Measurements from ENCODE around the gene FBXO24.

Gene FBXO24

DNA sequence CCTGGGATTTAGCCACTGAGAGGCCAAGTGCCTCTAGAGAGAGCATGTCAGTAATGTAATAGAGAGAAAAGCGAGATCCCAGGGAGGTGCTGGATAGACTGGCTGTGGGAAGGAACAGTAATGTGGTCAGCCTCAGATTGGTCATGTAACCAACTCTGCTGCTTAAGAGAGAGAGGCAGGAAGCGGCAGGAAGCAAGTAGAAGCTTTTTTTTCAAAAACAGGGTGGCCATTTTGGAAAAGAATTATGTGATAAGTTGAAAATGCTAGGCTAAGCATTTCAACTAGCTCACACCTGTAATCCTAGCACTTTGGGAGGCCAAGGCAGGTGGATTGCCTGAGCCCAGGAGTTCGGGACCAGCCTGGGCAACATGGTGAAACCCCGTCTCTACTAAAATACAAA lies 12.3 kb downstream of the FBXO24 start:
- no peak for DNase-seq

DNA sequence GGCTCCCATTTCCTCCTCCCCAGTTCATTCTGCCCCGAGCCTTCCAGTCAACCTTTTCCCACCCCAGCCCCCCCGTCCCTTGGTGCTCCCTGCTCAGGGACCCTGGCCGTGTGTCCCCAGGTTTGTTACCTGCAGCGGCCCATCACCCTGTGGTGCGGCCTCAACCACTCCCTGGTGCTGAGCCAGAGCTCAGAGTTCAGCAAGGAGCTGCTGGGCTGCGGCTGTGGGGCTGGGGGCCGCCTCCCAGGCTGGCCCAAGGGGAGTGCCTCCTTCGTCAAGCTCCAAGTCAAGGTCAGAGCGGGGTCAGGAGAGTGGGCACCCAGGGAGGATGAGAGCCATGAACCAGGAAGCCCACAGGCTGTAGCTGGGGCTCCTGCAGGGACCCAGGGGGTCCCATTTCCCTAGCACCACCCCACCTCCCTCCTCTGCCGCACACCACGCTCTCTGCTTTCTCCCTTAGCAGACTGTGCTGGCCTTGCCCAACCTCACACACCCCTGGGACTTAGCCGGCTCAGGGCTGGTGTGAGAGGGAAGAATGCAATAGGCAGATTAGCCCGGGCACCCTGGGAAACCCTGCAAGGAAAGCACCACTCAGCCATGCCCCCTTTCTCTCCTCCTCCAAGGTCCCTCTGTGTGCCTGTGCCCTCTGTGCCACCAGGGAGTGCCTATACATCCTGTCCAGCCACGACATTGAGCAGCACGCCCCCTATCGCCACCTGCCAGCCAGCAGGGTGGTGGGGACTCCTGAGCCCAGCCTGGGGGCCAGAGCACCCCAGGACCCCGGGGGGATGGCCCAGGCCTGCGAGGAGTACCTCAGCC lies 14.0 kb downstream of the FBXO24 start:
- DNase-seq = no peak

DNA sequence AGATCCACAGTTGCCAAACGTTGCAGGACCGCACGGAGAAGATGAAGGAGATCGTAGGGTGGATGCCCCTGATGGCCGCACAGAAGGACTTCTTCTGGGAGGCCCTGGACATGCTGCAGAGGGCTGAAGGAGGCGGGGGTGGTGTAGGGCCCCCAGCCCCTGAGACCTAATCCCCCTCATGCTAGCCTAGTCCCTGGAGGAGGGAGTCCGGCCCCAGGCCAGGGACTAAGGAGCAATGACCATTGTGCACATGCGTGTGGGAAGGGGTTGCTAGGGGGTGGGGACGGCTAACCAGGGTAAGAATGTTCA lies 14.6 kb downstream of the FBXO24 start:
- no peak for DNase-seq

DNA sequence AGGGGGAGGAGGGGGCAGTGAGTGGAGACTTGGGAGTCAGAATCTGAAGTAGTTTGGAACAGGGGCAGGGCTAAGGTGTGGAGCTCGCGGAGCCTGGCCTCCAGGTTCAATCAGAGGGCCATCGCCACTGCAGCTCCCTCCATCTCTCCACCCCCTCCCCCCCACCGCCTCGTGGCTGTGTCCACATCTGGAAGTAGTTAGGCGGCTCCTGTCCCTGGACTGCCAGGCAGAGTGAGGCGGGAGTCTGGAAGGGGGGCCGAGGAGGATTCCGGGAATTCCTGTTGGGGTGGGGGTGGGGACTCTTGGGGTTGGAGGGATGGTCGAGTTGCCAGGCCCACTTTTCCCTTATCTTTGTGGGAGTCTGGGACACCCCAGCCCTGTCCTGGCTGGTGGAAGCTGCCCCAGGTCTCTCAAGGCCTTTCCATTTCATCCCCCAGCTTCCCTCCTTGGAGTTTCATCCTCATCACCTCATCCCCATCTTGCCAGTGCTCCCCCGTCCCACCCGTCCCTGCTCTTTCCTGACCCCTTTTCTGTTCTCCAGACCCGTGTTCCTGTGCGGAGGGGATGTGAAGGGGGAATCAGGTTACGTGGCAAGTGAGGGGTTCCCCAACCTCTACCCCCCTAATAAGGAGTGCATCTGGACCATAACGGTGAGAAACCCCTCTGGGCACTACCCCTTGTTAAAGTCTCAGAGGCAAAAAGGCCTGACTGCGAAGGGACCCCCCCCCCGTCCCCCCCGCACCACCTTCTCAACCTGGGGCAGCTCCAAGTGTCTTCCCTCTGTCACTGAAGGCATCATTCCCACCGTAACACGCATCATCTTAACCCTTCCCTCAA lies 17.0 kb downstream of the FBXO24 start:
- DNase-seq = no peak

DNA sequence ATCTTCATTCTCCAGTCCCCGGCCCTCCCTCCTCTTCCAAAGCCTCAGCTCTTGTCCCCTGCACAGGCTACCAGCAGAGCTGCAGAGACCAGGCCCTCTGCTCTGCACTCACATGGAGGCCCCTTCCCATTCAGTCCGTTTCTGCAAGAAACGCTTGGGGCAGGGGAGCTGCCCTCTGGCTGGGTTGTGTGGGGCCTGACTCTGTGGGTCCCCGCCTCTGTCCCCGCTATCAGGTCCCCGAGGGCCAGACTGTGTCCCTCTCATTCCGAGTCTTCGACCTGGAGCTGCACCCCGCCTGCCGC lies 17.5 kb downstream of the FBXO24 start:
- DNase-seq = no peak

DNA sequence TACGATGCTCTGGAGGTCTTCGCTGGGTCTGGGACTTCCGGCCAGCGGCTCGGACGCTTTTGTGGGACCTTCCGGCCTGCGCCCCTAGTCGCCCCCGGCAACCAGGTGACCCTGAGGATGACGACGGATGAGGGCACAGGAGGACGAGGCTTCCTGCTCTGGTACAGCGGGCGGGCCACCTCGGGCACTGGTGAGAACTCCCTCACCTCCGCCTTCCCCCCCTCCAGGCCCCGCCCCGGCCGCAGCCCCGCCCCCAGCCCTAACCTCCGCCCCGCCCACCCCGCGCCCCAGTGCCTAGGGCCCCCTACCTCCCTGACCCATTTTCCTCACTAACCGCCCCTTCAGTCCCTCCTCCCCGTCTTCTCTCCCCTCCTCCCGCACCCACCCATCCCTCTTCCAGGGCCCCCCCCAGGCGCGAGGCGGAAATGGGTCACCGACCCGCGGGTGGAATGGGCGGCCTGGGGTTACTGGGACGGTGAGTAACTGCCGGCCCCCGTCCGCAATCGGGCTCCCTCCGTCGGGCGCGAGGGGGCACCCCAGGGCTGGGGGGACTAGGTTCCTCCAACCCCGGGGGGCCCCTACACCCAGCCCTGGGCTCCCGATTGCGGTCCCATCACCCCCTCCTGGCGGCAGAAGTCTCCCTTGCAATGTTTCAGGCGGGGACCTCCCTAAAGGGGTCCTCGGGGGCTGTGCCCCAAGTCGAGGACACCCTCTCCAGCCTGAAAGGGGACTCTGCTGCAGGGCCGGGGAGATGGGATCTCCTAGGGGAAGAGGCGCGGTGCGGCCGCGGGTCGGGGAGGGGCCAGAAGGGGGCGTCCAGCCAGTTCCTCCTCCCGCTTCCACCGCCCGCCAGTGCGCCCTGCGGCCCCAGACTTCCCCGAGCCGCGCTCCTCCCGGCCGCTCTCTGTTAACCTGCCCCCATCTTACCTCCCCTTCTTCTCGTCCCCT lies 18.2 kb downstream of the FBXO24 start:
- DNase-seq = peak; percentile 20

DNA sequence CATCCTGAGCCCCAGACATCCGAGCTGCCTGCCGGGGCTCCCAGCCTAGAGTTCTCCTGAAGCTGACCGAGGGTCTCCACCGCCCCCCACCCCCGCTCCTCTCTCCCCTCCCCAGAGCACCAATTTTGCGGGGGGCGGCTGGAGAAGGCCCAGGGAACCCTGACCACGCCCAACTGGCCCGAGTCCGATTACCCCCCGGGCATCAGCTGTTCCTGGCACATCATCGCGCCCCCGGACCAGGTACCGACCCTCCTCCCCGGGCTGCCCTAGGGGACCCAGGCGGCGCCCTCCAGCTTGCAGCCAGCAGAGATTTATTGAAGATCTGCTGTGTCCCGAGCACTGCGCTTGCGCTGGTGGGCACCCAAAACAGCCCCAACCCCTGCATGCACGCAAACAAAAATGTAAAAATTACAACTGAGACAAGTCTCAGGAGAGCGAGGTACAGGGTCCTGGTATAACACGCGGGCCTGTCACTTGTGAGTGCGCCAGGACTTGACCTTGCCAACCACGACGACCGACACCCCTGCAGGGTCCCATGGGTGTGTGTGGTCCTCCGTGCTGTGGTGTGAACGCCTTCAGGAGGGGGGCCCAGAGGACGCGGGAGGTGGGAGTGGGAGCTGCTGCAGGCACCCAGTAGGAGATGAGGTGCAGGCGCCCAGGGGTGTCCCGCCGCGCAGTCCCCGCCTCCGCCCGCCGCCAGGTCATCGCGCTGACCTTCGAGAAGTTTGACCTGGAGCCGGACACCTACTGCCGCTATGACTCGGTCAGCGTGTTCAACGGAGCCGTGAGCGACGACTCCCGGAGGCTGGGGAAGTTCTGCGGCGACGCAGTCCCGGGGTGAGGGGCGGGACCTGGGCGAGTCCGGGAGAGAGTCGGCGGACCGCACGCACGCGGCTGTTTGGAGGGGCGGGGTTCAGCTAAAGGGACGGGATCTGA lies 19.1 kb downstream of the FBXO24 start:
- DNase-seq = no peak

DNA sequence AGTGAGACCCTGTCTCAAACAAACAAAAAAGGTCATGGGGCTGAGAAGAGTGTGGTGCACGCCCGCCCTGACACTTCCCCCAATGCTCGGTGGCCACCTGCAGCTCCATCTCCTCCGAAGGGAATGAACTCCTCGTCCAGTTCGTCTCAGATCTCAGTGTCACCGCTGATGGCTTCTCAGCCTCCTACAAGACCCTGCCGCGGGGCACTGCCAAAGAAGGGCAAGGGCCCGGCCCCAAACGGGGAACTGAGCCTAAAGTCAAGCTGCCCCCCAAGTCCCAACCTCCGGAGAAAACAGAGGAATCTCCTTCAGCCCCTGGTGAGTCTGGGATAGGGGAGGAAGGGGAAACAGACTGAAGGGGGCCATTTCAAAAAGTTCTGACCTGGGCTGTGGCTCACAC lies 20.2 kb downstream of the FBXO24 start:
- no peak for DNase-seq

DNA sequence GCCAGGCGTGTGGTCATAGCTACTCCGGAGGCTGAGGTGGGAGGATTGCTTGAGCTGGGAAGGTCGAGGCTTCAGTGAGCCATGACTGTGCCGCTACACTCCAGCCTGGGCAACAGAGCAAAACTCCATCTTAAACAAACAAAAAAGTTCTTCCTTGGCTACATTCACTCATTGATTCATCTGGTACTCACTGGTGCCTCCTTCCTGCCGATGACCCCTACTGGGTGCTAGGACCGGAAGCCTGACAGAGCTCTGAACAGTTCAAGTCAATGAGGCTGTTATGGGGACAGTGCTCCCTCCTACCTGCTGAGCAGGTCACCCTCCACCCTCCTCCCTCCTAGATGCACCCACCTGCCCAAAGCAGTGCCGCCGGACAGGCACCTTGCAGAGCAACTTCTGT lies 21.0 kb downstream of the FBXO24 start:
- DNase-seq = no peak

DNA sequence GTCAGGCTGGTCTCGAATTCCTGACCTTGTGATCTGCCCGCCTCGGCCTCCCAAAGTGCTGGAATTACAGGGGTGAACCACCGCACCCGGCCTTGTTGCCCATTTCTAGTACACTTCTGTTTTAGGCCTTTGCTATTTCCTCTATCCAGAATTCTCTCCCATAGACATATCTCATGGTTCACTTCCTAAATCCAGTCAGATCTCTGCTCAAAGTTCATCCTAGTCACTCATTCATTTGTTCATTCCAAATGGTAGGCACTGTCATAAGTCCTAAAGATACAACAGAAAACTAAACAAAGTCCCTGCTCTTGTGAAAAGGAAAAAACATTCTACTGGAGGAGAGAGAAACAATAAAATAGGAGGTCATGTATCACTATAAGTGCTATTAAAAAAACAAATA lies 23.8 kb downstream of the FBXO24 start:
- no peak for DNase-seq

DNA sequence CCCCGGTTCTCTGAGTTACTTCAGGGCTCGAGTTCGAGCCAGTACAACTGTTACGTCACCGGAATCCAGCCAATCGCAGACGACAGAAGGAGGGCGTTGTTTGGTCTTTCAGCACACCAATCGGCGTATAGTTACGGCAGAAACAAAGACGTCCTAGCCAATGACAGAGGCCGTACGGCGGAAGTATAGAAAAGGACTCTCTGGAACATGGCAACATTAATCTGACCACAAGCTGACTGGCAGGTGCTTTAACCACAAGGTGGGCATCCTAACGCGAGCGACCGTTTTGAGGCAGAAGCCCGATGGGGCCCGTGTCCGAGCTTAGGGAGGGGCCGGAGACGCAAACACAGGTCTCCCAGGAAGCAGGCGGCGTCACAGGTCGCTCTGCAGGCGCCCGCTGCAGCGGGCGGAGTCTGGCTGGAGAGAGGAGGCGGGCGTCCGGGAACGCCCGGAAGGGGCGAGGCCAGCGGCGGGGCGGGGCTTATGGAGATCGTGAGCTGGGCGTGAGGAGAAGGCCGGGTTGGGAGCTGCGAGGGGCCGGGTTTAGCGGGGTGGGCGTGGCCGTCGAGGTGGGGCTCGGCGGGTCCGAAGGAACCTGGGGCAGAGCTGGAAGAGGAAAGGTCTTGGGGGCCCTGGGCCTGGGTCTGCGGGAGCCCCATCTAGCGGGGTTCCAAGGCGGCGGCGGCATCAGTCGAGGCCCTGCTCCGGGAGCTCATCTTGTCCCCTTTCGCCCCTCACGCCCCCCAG lies 26.0 kb downstream of the FBXO24 start, which contains the start of gene MOSPD3:
TSS of gene MOSPD3 (plus strand) at position 558 of the 747 bp plus-strand sequence. CDS start 252 bp downstream, outside the sequence.
- peak; percentile 99 for DNase-seq

DNA sequence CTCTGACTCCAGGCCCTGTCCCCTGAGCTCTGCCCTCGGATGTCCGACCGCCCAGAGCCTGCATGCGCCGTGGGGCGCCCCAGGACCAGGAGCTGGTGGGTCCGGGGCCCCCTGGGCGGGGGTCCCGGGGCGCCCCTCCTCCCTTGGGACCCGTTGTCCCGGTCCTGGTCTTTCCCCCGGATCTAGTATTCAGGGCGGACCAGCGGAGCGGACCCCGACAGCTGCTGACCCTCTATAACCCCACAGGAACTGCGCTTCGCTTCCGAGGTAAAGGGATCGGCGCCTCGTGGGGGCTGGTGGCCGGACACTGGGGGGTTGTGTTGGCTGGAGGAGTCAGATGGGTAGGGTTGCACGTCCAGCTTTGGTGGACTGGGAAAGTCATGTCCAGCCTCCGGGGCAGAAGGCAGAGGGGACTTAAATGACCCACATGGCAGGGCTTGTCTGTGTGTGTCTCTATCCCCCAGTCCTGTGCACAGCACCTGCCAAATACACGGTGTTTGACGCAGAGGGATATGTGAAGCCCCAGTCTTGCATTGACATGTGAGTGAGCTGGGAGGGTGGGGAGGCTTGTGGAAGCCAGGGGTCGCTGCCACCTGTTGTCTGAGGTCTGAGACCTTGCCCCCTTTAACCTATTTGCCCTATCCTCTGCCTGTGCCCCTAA lies 26.7 kb downstream of the FBXO24 start:
- DNase-seq = no peak

DNA sequence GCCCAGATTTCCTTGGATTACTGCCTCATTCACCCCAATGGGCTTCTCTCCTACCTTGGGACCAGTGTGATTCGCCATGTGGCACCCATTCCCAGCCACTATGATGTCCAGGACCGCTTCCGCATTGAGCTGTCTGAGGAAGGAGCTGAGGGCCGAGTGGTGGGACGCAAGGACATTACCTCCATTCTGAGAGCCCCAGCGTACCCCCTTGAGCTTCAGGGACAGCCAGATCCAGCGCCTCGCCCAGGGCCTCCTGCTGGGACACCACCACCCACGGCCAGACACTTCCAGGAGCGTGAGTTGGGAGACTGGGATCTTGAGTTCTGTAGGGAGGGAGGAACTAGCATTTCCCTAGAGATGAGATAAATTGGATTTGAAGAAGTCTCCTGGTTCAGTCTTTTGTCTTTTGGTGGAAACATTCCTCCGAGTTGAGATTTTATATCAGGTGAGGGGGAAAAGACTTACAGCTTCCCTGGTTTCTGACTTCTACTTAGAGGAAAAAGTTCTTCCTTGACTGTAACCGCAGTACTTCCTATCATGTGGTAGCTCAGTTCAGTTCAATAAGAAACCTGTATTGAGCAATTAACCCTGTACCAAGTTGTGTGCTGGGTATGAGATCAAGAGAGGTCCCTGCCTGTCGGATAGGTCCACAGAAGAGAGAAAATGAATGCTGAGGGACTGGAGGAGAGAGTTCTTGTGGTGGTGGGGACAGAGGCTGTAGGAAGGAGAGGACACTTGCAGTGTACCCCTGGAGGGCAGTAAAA lies 27.5 kb downstream of the FBXO24 start:
- DNase-seq = no peak

DNA sequence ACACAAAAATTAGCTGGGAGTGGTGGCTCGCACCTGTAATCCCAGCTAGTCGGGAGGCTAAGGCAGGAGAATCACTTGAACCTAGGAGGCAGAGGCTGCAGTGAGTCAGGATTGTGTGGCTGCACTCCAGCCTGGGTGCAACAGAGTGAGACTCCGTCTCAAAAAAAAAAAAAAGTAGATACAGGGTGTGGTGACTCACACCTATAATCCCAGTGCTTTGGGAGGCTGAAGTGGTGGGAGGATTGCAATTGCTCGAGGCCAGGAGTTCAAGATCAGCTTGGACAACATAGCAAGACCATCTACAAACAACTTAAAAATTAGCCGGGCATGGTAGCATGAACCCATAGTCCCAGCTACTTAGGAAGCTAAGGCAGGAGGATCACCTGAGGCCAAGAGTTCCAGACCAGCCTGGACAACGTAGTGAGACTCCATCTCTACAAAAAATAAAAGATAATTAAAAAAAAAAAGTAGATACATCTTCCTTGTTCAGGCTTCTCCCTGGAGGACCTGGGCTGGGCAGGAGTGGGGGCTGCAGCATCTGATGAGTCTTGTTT lies 28.3 kb downstream of the FBXO24 start:
- DNase-seq = no peak

DNA sequence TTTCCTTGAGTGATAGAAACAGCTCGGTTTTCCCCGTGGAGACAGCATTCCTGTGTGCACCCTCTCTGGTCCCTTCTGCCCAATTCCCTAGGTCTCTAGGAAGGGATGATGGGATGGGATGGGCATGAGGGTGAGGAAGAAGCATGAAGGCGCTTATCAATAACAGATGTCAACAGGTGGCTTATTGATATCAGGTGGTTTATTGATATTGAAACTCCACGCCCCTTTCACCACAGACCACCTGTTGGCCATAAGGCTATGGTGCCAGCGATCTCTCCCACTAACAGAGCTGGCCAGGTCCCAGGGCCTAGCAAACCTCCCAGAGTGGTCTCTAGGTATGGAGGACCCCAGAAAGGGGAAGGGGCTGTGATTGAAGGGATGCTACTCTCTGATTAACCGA lies 34.1 kb downstream of the FBXO24 start:
- DNase-seq = no peak

DNA sequence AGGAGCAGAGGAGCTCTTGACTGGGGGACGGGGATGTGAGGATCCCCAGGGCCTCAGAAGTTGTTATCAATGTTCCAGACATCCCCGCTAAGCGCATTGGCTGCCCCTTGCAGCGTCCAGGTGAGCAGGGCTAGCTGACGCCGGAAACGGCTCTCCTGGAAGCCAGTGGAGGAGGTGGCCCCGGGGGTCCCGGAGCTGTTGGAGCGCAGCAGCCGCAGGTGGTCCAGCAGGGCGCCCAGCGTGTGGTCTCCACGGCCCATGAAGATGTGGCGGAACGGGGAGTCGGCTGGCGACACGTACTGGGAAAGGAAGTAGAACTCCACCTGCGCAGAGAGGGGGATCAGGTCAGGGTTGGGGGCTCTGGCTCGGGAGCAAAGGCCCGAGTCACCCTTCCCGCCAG lies 34.7 kb downstream of the FBXO24 start:
- DNase-seq = no peak

DNA sequence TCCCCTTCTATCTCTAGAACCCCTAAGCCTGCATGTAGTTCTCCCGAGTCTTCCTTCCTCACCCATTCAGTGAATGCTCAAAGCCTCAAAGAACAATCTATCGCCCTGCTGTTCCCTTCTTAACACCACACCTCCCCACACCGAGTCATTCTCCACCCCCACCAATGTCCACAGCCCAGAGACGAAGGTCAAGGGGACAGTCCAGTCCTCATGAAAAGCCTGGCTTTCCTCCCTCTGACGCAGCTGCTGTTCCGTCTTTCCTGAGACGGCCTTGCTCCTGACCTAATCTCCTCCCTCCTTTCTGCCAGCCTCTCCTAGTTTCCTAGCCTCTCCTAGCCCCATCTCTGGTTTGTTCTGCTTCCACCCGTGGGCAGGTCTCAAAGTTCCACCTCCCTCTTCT lies 35.4 kb downstream of the FBXO24 start:
- DNase-seq = no peak

DNA sequence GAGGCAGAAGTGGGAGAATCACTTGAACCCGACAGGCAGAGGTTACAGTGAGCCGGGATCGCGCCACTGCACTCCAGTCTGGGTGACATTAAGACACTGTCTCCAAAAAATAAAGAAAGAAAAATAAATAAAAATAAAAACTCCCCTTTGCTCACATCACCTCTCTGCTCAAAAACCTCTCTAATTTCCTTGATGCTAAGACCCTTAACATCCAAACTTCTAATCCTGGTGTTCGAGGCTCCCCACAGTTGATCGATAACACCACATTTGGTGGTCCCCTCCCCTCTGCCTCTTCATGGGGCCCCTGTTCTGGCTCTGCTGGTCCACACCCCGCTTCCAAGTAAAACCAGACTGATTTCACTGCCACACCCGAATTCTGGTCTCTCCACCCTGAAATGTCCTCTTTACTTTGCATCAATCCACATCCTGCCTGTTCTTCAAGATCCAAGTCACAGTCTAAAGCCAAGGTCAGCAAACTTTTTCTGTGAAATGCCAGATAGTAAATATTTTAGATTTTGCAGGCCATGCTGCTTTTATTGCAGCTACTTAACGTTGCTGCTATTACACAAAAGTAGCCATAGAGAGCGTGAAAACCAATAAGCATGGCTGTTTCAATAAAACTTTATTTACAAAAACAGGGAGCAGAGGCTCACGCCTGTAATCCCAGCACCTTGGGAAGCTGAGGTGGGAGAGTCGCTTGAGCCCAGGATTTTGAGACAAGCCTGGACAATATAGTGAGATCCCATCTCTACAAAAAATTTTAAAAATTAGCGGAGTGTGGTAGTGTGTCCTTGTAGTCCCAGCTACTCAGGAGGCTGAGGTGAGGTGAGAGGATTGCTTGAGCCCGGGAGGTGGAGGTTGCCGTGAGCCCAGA lies 38.1 kb downstream of the FBXO24 start:
- no peak for DNase-seq

DNA sequence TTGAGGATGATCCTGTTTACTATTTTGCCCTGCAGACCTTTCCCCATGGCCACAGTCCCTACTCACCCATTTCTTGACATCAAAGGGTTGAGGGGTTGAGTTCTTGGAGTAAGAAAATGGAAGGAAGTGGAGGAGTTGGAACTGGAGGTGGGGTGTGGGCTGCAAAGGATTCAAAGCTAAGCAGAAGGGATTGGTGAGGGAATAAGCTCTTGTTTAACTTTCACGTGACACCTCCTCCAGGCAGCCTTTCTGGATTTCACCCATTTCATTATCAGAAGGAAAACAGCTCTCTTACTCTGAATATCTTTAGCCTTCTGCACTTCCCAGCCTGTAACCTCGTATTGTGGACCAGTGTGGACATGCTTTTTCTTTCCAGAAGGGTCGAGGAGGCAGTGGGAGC lies 39.9 kb downstream of the FBXO24 start:
- no peak for DNase-seq

Data from NCI-H526 treated with DMSO at 0.1 percent for 48 hours (cell line).